Thoracic aorta (tissue), 2 donors: Measurements from ENCODE around the gene RAB42. TPM values are rescaled to one million over a fixed set of nuclear protein-coding genes. Genes with fewer than 3 reads are reported as not detected.

Experiments used
- ATAC-seq: fragments of 150-250 bp; one replicate; pipeline ENCODE4 v1.8.0; 2017; ENCODE audit warnings: low read depth; ENCODE audit not compliant: insufficient number of reproducible peaks, low FRiP score
- DNase-seq: peaks from one replicate; pipeline ENCODE4 v3.0.0-alpha.2; 2020; ENCODE audit warnings: low spot score
- H3K27ac ChIP-seq, 2 donors: fragments of 200-600 bp; sonication (generic); 1 replicate in 1 of 2; 2 replicates in 1 of 2; pipeline ENCODE4 v1.5.1; 2016; ENCODE audit warnings: mild to moderate bottlenecking in 2 of 2, moderate library complexity in 2 of 2
- H3K27me3 ChIP-seq: fragments of 200-600 bp; sonication (generic); replicated peaks from 2 replicates; pipeline ENCODE4 v1.6.0; 2016; ENCODE audit warnings: mild to moderate bottlenecking; ENCODE audit not compliant: insufficient read depth
- H3K36me3 ChIP-seq: fragments of 200-600 bp; sonication (generic); one replicate; pipeline ENCODE4 v1.5.1; 2016
- H3K4me1 ChIP-seq, 2 donors: fragments of 200-600 bp; sonication (generic); 1 replicate in 1 of 2; 2 replicates in 1 of 2; pipeline versions ENCODE4 v1.5.1 to v1.6.0; 2016; ENCODE audit warnings: low read depth in 2 of 2, mild to moderate bottlenecking in 1 of 2; ENCODE audit not compliant: control insufficient read depth in 1 of 2
- H3K4me3 ChIP-seq: fragments of 200-600 bp; sonication (generic); 2 replicates; pipeline ENCODE4 v1.5.1; 2016; ENCODE audit warnings: mild to moderate bottlenecking
- H3K9me3 ChIP-seq: fragments of 200-600 bp; sonication (generic); 2 replicates; pipeline ENCODE4 v1.5.1; 2016
- CTCF ChIP-seq: fragments of 200-600 bp; sonication (generic); IDR thresholded peaks from one replicate; pipeline ENCODE4 v1.5.1; 2019; ENCODE audit warnings: antibody characterized with exemption
- total RNA-seq, 2 donors: library from RNA; depleted of rRNA; stranded (reverse); fragments of >200 nt; gene quantifications; one replicate each; pipeline versions ENCODE4 v1.1.0 to v1.2.3, GENCODE V29; 2016

Gene RAB42
- total RNA-seq, 2 donors from 2014 or later, result 0.95 to 1.6 TPM

GRCh38 chr1:28631713-28632112 is 39.6 kb downstream of the RAB42 start:
- Histone ChIP-seq H3K9me3 (no peaks in the 10 kb centered on the region), H3K27ac (no peak overlapping the region), H3K27me3 (no peaks in the 10 kb centered on the region), H3K4me1 (no peaks in the 10 kb centered on the region), H3K36me3 (no peaks in the 10 kb centered on the region), H3K4me3 (no peak overlapping the region)
- no peak for DNase-seq
- ATAC-seq, result no peak
- TF ChIP-seq CTCF, result no peak

- Histone ChIP-seq H3K4me1 (no peaks in the 10 kb centered on the region), H3K36me3 (no peaks in the 10 kb centered on the region), H3K27ac (no peak overlapping the region), H3K4me3 (no peak overlapping the region), H3K9me3 (no peaks in the 10 kb centered on the region), H3K27me3 (no peaks in the 10 kb centered on the region)
- ATAC-seq, result no peak
- DNase-seq, result no peak
- TF ChIP-seq CTCF, result no peak
Observed at GRCh38 chr1:28632560-28632959, 40.5 kb downstream of the RAB42 start.

- H3K4me3 ChIP-seq, result no peak overlapping the region
- ATAC-seq, result no peak
- peaks cover 14 to 40% of the 10 kb centered on the region in 2 donors for H3K4me1 ChIP-seq
- H3K36me3 ChIP-seq, result no peaks in the 10 kb centered on the region
- no peak for TF ChIP-seq CTCF
- DNase-seq, result no peak
- H3K27ac ChIP-seq, result no peak overlapping the region
- no peaks in the 10 kb centered on the region for H3K27me3 ChIP-seq
- no peaks in the 10 kb centered on the region for H3K9me3 ChIP-seq
Observed at GRCh38 chr1:28640766-28641165, 48.7 kb downstream of the RAB42 start.

- peak overlapping the region; percentile 78 for H3K4me3 ChIP-seq
- TF ChIP-seq CTCF, result no peak
- DNase-seq (no peak), ATAC-seq (peak; percentile 14)
- peak overlapping the region; percentile 85 to 92 for H3K27ac ChIP-seq
- H3K9me3 ChIP-seq, result no peaks in the 10 kb centered on the region
- H3K36me3 ChIP-seq, result no peaks in the 10 kb centered on the region
- peaks cover 14 to 40% of the 10 kb centered on the region in 2 donors for H3K4me1 ChIP-seq
- H3K27me3 ChIP-seq, result no peaks in the 10 kb centered on the region
Observed at GRCh38 chr1:28642056-28642846, 50.2 kb downstream of the RAB42 start.

- Histone ChIP-seq H3K27ac (peak within 1 kb of the TSS; percentile 85 to 92), H3K9me3 (no peaks in the 10 kb centered on the region), H3K27me3 (no peaks in the 10 kb centered on the region), H3K4me1 (peaks cover 14 to 45% of the 10 kb centered on the region in 2 donors), H3K4me3 (peak within 1 kb of the TSS; percentile 78), H3K36me3 (no peaks in the 10 kb centered on the region)
- ATAC-seq (peak; percentile 74), DNase-seq (peak; percentile 51)
- TF ChIP-seq CTCF, result peak; percentile 31
Observed at GRCh38 chr1:28642847-28643635, 51.0 kb downstream of the RAB42 start, which contains the start of gene TAF12. Gene TAF12, minus strand, starts transcription at chr1:28643067. Its CDS starts 20,986 bp downstream, at chr1:28622081.
